EL (cell line): ENCODE data around the gene KCTD13.
"Not testable (repeated sequence)": the region's sequence is repeated elsewhere in the genome, so short reads cannot be mapped to it uniquely, and the experiment has no call there.

ENCODE experiments used
- DNase-seq: peaks from one replicate; pipeline ENCODE4 v3.0.0-alpha.2; 2016

The KCTD13 gene

GRCh38 chr16:29943846-29944799 lies 18.1 kb upstream of the KCTD13 start:
- peak; percentile 98 for DNase-seq

- no peak for DNase-seq
These were observed 14.6 kb upstream of the KCTD13 start for GRCh38 chr16:29940656-29941055.

- not testable (repeated sequence) for DNase-seq
These were observed 5.7 kb upstream of the KCTD13 start for GRCh38 chr16:29931750-29932149.

GRCh38 chr16:29927070-29927905 lies 1.3 kb upstream of the KCTD13 start:
- no peak for DNase-seq

- DNase-seq: peak; percentile 49
These were observed 656 bp upstream of the KCTD13 start for GRCh38 chr16:29926711-29927052.

- peak; percentile 12 for DNase-seq
These were observed 795 bp downstream of the KCTD13 start for GRCh38 chr16:29925105-29925756.

- DNase-seq: no peak
These were observed 3.0 kb downstream of the KCTD13 start for GRCh38 chr16:29922986-29923501.

- DNase-seq: no peak
These were observed 3.7 kb downstream of the KCTD13 start for GRCh38 chr16:29922326-29922725.

- DNase-seq: no peak
These were observed 5.0 kb downstream of the KCTD13 start for GRCh38 chr16:29921034-29921385.

GRCh38 chr16:29920288-29921033 lies 5.6 kb downstream of the KCTD13 start:
- DNase-seq: no peak

- no peak for DNase-seq
These were observed 9.0 kb downstream of the KCTD13 start for GRCh38 chr16:29916979-29917378.

GRCh38 chr16:29915590-29916247 lies 10.3 kb downstream of the KCTD13 start:
- peak; percentile 55 for DNase-seq

- DNase-seq: no peak
These were observed 12.5 kb downstream of the KCTD13 start for GRCh38 chr16:29913514-29913913.

GRCh38 chr16:29912087-29912486 lies 13.9 kb downstream of the KCTD13 start:
- no peak for DNase-seq

- DNase-seq: no peak
These were observed 14.4 kb downstream of the KCTD13 start for GRCh38 chr16:29911676-29912010.

- no peak for DNase-seq
These were observed 15.0 kb downstream of the KCTD13 start for GRCh38 chr16:29910819-29911675.

GRCh38 chr16:29909851-29910250 lies 16.2 kb downstream of the KCTD13 start:
- not testable (repeated sequence) for DNase-seq

- peak; percentile 48 for DNase-seq
These were observed 16.6 kb downstream of the KCTD13 start for GRCh38 chr16:29909391-29909790.

- no peak for DNase-seq
These were observed 17.3 kb downstream of the KCTD13 start for GRCh38 chr16:29908719-29909220.

GRCh38 chr16:29907973-29908372 lies 18.1 kb downstream of the KCTD13 start:
- no peak for DNase-seq
